HEK293T (cell line): ENCODE results near the gene SEPTIN1.
"Not testable (repeated sequence)": the region's sequence is repeated elsewhere in the genome, so short reads cannot be mapped to it uniquely, and the experiment has no call there.

Experiments used
- CTCF ChIA-PET: fragments of 350-600 bp; formaldehyde crosslinking; extraction: SDS; loops from one replicate; lab custom pipeline; 2021; ENCODE audit warnings: antibody characterized with exemption, inconsistent platforms; lab: Yijun Ruan, JAX
- POLR2A ChIA-PET: fragments of 350-600 bp; formaldehyde crosslinking; extraction: SDS; loops from one replicate; lab custom pipeline; 2020; ENCODE audit warnings: antibody characterized with exemption, inconsistent platforms; lab: Yijun Ruan, JAX
- DNase-seq: peaks from one replicate; pipeline ENCODE4 v3.0.0; 2012; ENCODE audit warnings: mixed read lengths; ENCODE audit errors: extremely low spot score
- ARNT ChIP-seq: fragments of 450-650 bp; IDR thresholded peaks from 2 replicates; pipeline ENCODE4 v1.6.1; 2017; ENCODE audit warnings: mild to moderate bottlenecking
- BHLHE40 ChIP-seq: fragments of 450-650 bp; IDR thresholded peaks from 2 replicates; pipeline ENCODE4 v1.6.1; 2016; ENCODE audit warnings: mild to moderate bottlenecking, moderate library complexity, borderline replicate concordance
- CTBP1 ChIP-seq: fragments of 450-650 bp; IDR thresholded peaks from 2 replicates; pipeline ENCODE4 v1.6.1; 2016; ENCODE audit warnings: borderline replicate concordance
- ELF4 ChIP-seq: fragments of 450-650 bp; IDR thresholded peaks from 2 replicates; pipeline ENCODE4 v1.6.1; 2017; ENCODE audit warnings: antibody characterized with exemption
- FOXA1 ChIP-seq: fragments of 450-650 bp; IDR thresholded peaks from 2 replicates; pipeline ENCODE4 v1.6.1; 2016; ENCODE audit warnings: mild to moderate bottlenecking
- FOXK2 ChIP-seq: fragments of 450-650 bp; IDR thresholded peaks from 2 replicates; pipeline ENCODE4 v1.6.1; 2016; ENCODE audit warnings: mild to moderate bottlenecking
- FOXM1 ChIP-seq: fragments of 450-650 bp; IDR thresholded peaks from 2 replicates; pipeline ENCODE4 v1.6.1; 2017; ENCODE audit warnings: mild to moderate bottlenecking, borderline replicate concordance
- HDGF ChIP-seq: fragments of 450-650 bp; IDR thresholded peaks from 2 replicates; pipeline ENCODE4 v1.6.1; 2017; ENCODE audit warnings: antibody characterized with exemption, borderline replicate concordance
- L3MBTL2 ChIP-seq: fragments of 450-650 bp; conservative IDR thresholded peaks from 2 replicates; pipeline ENCODE4 v1.6.1; 2016; ENCODE audit warnings: mild to moderate bottlenecking
- LEF1 ChIP-seq: fragments of 450-650 bp; IDR thresholded peaks from 2 replicates; pipeline ENCODE4 v1.6.1; 2017; ENCODE audit warnings: mild to moderate bottlenecking, borderline replicate concordance
- NFRKB ChIP-seq: fragments of 450-650 bp; IDR thresholded peaks from 2 replicates; pipeline ENCODE4 v1.6.1; 2016; ENCODE audit warnings: mild to moderate bottlenecking, moderate library complexity
- SP1 ChIP-seq: fragments of 450-650 bp; IDR thresholded peaks from 2 replicates; pipeline ENCODE4 v1.6.1; 2017
- SUZ12 ChIP-seq: fragments of 450-650 bp; IDR thresholded peaks from 2 replicates; pipeline ENCODE4 v1.6.1; 2016; ENCODE audit warnings: mild to moderate bottlenecking
- TARDBP ChIP-seq: fragments of 450-650 bp; IDR thresholded peaks from 2 replicates; pipeline ENCODE4 v1.6.1; 2016
- ZNF384 ChIP-seq: fragments of 450-650 bp; IDR thresholded peaks from 2 replicates; pipeline ENCODE4 v1.6.1; 2016
- TF ChIP-seq, protein P1 (sequence below): fragments of 450-650 bp; IDR thresholded peaks from 2 replicates; pipeline ENCODE4 v1.6.1; 2016

Gene SEPTIN1

DNA sequence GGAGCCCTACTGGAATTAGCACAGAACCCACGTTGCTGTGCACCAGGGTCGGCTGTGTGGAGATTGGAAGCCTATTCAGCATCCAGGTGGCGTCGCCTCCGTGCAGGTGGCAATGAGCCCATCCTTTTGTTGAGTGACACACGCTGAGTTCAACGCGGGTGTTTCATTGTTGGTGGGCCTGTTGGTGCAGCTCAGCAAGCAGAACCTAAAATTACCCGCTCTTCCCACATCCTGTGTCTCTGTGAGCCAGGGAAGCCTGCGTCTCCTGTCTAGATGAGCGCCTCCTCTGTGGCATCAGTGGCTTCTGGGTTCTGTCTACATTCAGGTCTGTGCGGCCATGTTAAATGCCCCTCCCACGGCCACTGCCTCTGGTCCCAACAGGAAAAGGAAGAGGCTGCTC is 41.7 kb downstream of the SEPTIN1 start:
- CTCF ChIA-PET: interaction anchor here (0.6 kb wide), 1 partner anchor 260 kb away, joined by 4 read pairs; no protein-coding TSS in a partner anchor
- DNase-seq: no peak
- POLR2A ChIA-PET: no interaction called here
- TF ChIP-seq HDGF (no peak), NFRKB (no peak), SP1 (no peak), TARDBP (no peak), CTBP1 (no peak), FOXK2 (no peak), BHLHE40 (no peak), LEF1 (no peak), ARNT (no peak), FOXM1 (no peak), L3MBTL2 (no peak), SUZ12 (no peak), FOXA1 (no peak), ELF4 (no peak), ZNF384 (no peak)
- TF ChIP-seq, protein P1, sequence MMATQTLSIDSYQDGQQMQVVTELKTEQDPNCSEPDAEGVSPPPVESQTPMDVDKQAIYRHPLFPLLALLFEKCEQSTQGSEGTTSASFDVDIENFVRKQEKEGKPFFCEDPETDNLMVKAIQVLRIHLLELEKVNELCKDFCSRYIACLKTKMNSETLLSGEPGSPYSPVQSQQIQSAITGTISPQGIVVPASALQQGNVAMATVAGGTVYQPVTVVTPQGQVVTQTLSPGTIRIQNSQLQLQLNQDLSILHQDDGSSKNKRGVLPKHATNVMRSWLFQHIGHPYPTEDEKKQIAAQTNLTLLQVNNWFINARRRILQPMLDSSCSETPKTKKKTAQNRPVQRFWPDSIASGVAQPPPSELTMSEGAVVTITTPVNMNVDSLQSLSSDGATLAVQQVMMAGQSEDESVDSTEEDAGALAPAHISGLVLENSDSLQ: no peak

DNA sequence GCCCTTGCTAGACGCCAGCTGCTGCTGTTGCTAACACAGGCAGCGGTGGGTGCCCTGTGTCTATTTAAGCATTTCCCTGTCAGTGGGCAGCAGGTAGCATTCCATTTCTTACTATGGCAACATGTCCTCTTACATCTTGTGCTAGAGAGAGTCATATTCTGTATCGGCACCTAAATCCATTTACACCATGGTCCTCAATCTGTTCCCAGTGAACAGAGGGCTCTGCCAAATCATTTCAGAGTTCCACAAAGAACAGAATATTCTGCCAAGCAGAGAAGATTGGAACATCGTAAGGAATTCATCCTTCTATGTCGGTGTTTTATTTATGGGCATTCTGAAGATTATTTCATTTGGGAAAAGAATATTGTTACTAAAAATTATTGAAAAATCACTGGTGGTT is 43.6 kb downstream of the SEPTIN1 start:
- POLR2A ChIA-PET, CTCF ChIA-PET, DNase-seq: not testable (repeated sequence)

DNA sequence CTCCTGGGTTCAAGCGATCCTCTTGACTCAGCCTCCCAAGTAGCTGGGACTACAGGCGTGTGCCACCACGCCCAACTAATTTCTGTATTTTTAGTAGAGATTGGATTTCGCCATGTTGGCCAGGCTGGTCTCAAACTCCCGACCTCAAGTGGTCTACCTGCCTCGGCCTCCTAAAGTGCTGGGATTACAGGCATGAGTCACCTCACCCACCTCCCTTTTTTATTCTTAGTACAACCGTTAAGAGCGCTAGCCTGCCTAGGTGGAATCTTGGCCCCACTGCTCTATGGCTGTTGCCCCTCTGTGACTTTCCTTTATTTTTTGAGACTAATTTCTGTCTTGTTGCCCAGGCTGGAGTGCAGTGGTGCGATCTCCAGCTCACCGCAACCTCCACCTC is 44.4 kb downstream of the SEPTIN1 start:
- DNase-seq, CTCF ChIA-PET, POLR2A ChIA-PET: not testable (repeated sequence)

DNA sequence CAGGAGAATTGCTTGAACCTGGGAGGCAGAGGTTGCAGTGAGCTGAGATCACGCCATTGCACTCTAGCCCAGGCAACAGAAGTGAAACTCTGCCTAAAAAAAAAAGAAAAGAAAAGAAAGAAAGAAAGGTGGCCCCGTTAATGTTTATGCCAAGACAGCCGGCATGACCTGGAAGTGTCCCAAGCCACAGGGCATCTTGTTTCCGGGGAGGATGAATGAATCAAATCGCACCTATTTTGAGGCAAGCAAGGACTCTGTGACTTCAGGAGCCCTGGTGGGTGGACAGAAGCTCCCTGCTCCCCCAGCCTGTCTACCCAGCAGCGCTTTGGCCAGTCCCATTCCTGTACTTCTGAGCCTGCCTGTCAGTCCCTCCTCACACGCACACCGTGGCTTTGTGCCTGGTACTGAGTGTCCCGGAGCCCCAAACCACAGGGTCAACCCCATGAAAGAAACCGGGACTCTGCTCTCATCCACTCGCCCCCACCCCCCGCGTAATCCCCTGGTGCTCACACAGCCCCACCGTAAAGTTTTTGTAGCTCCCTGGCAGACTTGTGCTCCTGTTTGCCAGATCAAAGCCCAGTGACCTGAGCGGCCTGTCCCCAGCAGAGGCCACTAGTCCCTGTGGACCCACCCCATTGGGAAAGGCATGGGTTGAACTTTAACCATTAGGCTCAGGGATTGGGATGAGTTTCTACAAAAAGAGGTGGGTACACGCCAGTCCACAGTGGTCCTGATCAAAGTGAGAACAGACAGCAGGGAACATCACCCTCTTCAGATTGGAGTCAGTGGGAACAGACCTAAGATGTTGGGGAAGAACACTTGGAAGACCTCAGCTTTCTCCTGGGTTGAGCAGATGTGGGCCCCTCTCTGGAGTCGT is 46.5 kb downstream of the SEPTIN1 start:
- POLR2A ChIA-PET: interaction anchor here (0.6 to 1.5 kb wide), 12 partner anchors 9 to 323 kb away, joined by 3 to 10 read pairs (median 4); partner anchors contain the start of genes CD2BP2, DCTPP1 and ZNF764
- TF ChIP-seq FOXM1 (no peak), ELF4 (no peak), L3MBTL2 (no peak), CTBP1 (no peak), LEF1 (no peak), TARDBP (no peak), BHLHE40 (no peak), FOXA1 (no peak), SP1 (no peak), FOXK2 (no peak), NFRKB (no peak), SUZ12 (no peak), ARNT (no peak), ZNF384 (no peak), HDGF (no peak)
- TF ChIP-seq, protein P1: no peak
- DNase-seq: no peak
- CTCF ChIA-PET: no interaction called here

GRCh38 chr16:30335028-30335597 is 47.2 kb downstream of the SEPTIN1 start:
- POLR2A ChIA-PET: interaction anchor here (0.6 to 1.5 kb wide), 13 partner anchors 10 to 324 kb away, joined by 3 to 10 read pairs (median 3); partner anchors contain the start of genes CD2BP2, DCTPP1 and ZNF764
- CTCF ChIA-PET: not testable (repeated sequence)
- DNase-seq: peak; percentile 74

DNA sequence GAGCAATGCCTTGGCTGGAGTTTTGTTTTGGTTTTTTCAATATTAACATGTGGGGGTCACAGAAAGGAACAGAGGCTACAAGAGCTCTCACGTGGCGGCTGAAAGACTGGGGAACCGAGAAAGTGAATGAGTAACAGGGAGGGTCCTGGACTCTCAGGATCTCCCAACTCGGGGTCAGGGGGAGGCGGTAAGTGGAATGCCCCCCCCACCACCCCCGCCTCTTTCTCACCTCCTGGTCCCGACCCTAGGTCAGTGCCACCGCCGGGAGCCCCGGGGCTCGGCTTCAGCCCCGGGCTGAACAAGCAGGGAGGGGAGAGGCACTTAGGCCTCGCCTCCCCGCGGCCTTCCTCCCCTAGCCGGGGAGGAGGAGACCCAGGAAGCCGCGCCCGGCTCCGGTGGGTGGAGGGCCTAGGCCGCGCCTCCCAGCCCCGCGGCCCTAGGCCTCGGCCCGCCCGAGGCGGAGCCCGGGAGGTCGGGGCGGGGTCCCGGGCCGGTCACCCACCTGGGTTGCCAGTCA is 47.8 kb downstream of the SEPTIN1 start:
- CTCF ChIA-PET: not testable (repeated sequence)
- POLR2A ChIA-PET: interaction anchor here (1.0 to 1.5 kb wide), 5 partner anchors 25 to 242 kb away, joined by 3 to 6 read pairs (median 3); partner anchors contain the start of gene ZNF764
- DNase-seq: peak; percentile 68
